Measurements from ENCODE around the gene FAM193B. TPM values are rescaled to one million over a fixed set of nuclear protein-coding genes. Genes with fewer than 3 reads are reported as not detected.

FAM193B gene
- total RNA-seq, 1 donor from 2014 or later: 103 TPM

- Mint-ChIP-seq H3K36me3 (no peaks in the 10 kb centered on the region), H3K27ac (no peak overlapping the region), H3K9me3 (no peaks in the 10 kb centered on the region), H3K27me3 (peaks cover 15% of the 10 kb centered on the region), H3K4me3 (no peak overlapping the region), H3K4me1 (ENCODE audit: unreplicated experiment) (peaks cover 32% of the 10 kb centered on the region)
- DNase-seq (ENCODE audit: extremely low spot score, unreplicated experiment): no peak
- TF ChIP-seq, protein P1, sequence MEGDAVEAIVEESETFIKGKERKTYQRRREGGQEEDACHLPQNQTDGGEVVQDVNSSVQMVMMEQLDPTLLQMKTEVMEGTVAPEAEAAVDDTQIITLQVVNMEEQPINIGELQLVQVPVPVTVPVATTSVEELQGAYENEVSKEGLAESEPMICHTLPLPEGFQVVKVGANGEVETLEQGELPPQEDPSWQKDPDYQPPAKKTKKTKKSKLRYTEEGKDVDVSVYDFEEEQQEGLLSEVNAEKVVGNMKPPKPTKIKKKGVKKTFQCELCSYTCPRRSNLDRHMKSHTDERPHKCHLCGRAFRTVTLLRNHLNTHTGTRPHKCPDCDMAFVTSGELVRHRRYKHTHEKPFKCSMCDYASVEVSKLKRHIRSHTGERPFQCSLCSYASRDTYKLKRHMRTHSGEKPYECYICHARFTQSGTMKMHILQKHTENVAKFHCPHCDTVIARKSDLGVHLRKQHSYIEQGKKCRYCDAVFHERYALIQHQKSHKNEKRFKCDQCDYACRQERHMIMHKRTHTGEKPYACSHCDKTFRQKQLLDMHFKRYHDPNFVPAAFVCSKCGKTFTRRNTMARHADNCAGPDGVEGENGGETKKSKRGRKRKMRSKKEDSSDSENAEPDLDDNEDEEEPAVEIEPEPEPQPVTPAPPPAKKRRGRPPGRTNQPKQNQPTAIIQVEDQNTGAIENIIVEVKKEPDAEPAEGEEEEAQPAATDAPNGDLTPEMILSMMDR (conservative IDR thresholded peaks at IDR 0.05): no peak
Observed at GRCh38 chr5:177501874-177502678, 52.3 kb downstream of the FAM193B start.

DNA sequence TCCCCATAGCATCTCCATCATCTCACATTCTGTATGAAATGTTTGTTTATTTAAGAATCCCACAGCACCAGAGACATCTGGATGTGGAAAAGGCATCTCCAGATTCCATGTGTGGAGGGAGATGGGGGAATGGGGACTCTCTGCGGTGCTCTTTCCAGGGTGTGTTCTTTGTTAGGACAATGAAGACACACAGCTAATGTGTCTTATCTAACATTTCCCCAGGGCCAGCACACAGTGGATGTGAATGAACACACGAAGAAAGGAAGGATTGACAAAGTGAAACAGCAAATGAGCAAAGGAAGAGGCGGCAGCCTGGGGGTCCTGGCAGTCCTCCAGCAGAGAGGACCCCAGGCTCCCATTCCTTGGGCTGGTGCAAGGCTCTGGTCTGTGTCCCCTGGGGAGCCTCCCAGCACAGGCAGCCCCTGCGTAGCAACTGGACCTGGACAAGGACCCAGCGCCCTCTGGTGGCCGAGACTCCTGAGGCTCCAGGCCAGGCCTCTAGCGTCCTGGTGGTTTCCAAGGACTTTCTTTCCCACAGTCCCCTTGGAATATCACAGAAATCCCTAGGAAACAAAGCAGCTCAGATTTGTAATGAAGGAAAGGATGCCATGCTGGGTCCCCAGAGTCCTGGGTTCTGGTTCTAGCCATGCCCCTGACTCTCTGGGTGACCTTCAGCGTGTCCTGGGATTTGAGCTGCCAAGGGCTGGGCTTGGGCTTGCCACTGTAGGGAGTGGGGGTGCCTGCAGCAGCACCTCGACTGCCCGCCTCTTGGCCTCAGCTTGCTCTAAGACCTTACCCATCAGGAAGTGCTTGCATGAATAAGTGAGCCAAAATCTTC, 53.5 kb downstream of the FAM193B start:
- TF ChIP-seq, protein P1 (conservative IDR thresholded peaks at IDR 0.05): peak; percentile 98
- peaks cover 15% of the 10 kb centered on the region for H3K27me3 Mint-ChIP-seq
- H3K4me1 Mint-ChIP-seq (ENCODE audit: unreplicated experiment): peaks cover 32% of the 10 kb centered on the region
- H3K27ac Mint-ChIP-seq: peak overlapping the region; percentile 67
- peak overlapping the region; percentile 57 for H3K4me3 Mint-ChIP-seq
- no peaks in the 10 kb centered on the region for H3K9me3 Mint-ChIP-seq
- DNase-seq (ENCODE audit: extremely low spot score, unreplicated experiment): peak; percentile 92
- no peaks in the 10 kb centered on the region for H3K36me3 Mint-ChIP-seq

GRCh38 chr5:177499842-177500241, 54.5 kb downstream of the FAM193B start:
- no peak for DNase-seq (ENCODE audit: extremely low spot score, unreplicated experiment)
- Mint-ChIP-seq H3K9me3 (no peaks in the 10 kb centered on the region), H3K27ac (no peak overlapping the region), H3K4me1 (ENCODE audit: unreplicated experiment) (peaks cover 32% of the 10 kb centered on the region), H3K4me3 (peak overlapping the region; percentile 35), H3K27me3 (peaks cover 15% of the 10 kb centered on the region), H3K36me3 (no peaks in the 10 kb centered on the region)
- TF ChIP-seq, protein P1 (conservative IDR thresholded peaks at IDR 0.05): no peak

GRCh38 chr5:177498013-177498787, 56.2 kb downstream of the FAM193B start:
- H3K36me3 Mint-ChIP-seq: peaks cover 1% of the 10 kb centered on the region
- peak overlapping the region; percentile 73 for H3K27ac Mint-ChIP-seq
- peak overlapping the region; percentile 87 for H3K4me3 Mint-ChIP-seq
- no peak for DNase-seq (ENCODE audit: extremely low spot score, unreplicated experiment)
- H3K9me3 Mint-ChIP-seq: no peaks in the 10 kb centered on the region
- peaks cover 15% of the 10 kb centered on the region for H3K27me3 Mint-ChIP-seq
- H3K4me1 Mint-ChIP-seq (ENCODE audit: unreplicated experiment): peaks cover 36% of the 10 kb centered on the region
- TF ChIP-seq, protein P1 (conservative IDR thresholded peaks at IDR 0.05): no peak

DNA sequence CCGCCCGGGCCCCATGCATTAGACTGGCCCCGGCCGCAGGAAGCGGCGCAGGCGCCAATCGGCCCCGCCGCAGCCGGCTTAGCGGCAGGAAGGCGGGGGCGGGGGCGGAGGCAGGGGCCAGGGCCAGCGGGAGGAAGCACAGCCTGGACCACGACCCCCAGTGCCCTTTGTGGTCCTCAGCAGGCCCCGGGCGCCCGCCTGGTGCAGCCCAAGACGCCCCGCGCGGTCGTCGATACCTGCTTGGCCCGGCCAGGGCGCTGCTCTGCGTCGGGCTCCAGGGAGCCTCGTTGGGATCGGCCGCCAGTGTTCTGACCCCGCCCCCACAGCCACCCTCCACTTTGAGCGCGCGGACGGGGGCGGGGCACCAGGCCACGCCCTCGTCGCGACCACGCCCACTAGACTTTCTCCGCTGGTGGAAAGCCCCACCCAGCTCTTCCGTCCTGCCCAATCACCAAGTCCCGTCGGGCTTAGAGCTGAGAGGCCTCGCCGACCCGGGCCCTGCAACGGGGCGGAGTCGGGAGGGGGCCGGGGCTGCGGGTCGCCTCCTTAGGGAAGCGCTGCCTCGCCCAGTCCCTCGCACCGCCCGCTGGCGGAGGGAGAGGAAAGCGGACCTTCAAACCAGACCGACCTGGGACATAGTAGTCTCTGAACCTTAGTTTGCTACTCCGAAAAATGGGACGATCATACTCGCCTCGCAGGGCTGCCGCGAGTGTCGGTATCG, 56.9 kb downstream of the FAM193B start, which contains the start of gene PDLIM7:
Gene PDLIM7, minus strand, starts transcription at position 313 of the 721 bp plus-strand sequence. CDS start 1,092 bp downstream, outside the sequence.
- H3K4me1 Mint-ChIP-seq (ENCODE audit: unreplicated experiment): peaks cover 39% of the 10 kb centered on the region
- peak within 1 kb of the TSS; percentile 87 for H3K4me3 Mint-ChIP-seq
- TF ChIP-seq, protein P1 (conservative IDR thresholded peaks at IDR 0.05): peak; percentile 34

More for the DNA sequence above, 56.9 kb downstream of the FAM193B start, which contains the start of gene PDLIM7:
- Mint-ChIP-seq H3K27me3 (peaks cover 15% of the 10 kb centered on the region), H3K9me3 (no peaks in the 10 kb centered on the region), H3K36me3 (peaks cover 8% of the 10 kb centered on the region), H3K27ac (peak within 1 kb of the TSS; percentile 86)
- peak; percentile 97 for DNase-seq (ENCODE audit: extremely low spot score, unreplicated experiment)

Data from type B pancreatic cell (in vitro differentiated cells).